SJSA1 (cell line): Measurements from ENCODE around the gene ANO10. TPM values are rescaled to one million over a fixed set of nuclear protein-coding genes. Genes with fewer than 3 reads are reported as not detected.
"Not testable (repeated sequence)": the region's sequence is repeated elsewhere in the genome, so short reads cannot be mapped to it uniquely, and the experiment has no call there.

Experiments used
- DNase-seq, 2 experiments: peaks; one replicate each; pipeline ENCODE4 v3.0.0-alpha.2; 2015 to 2020; ENCODE audit warnings: low spot score in 2 of 2, low read depth in 1 of 2
- H3K27ac ChIP-seq: fragments of 250-450 bp; sonication (Bioruptor Pico); 2 replicates; pipeline ENCODE4 v1.5.1; 2020; ENCODE audit warnings: mild to moderate bottlenecking, moderate library complexity
- H3K27me3 ChIP-seq: fragments of 250-450 bp; sonication (Bioruptor Pico); replicated peaks from 2 replicates; pipeline ENCODE4 v1.5.1; 2020; ENCODE audit warnings: mild to moderate bottlenecking, moderate library complexity
- H3K36me3 ChIP-seq: fragments of 250-450 bp; sonication (Bioruptor Pico); 2 replicates; pipeline ENCODE4 v1.5.1; 2020; ENCODE audit warnings: mild to moderate bottlenecking
- H3K4me1 ChIP-seq: fragments of 250-450 bp; sonication (Bioruptor Pico); replicated peaks from 2 replicates; pipeline ENCODE4 v1.6.1; 2021; ENCODE audit warnings: mild to moderate bottlenecking
- H3K4me3 ChIP-seq: fragments of 250-450 bp; sonication (Bioruptor Pico); 2 replicates; pipeline ENCODE4 v1.5.1; 2020; ENCODE audit warnings: mild to moderate bottlenecking
- H3K9me3 ChIP-seq: fragments of 250-450 bp; sonication (Bioruptor Pico); replicated peaks from 2 replicates; pipeline ENCODE4 v1.5.1; 2020; ENCODE audit warnings: mild to moderate bottlenecking
- total RNA-seq: library from RNA; depleted of rRNA; stranded (reverse); fragments of >200 nt; shearing (Covaris generic); gene quantifications from 2 replicates; pipeline ENCODE4 v1.2.3, GENCODE V29; 2014

Gene ANO10
- total RNA-seq, 1 experiment from 2014 or later = 16.3 TPM

DNA sequence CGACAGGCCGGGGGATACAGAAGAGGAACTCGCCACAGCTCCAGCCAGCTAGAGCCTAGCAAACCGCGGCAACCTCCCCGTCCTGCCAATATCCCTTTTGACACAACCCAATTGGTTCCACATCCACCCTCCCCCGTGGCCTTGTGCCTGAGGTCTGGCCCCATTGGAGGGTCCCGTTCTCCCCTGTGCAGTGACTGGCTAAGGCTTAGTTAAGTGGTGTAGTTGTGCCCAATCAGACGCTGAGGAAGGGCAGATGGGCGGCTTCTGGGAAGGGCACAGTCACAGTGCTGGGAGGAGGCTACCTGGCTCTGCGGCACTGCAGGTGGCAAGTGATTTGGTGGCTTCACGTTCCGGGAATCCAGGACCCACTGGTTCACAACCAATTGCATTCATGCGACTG, 256.9 kb downstream of the ANO10 start:
- no peaks in the 10 kb centered on the region for H3K27me3 ChIP-seq
- no peaks in the 10 kb centered on the region for H3K36me3 ChIP-seq
- H3K27ac ChIP-seq = no peak overlapping the region
- no peaks in the 10 kb centered on the region for H3K9me3 ChIP-seq
- no peak overlapping the region for H3K4me3 ChIP-seq
- no peak for DNase-seq
- no peaks in the 10 kb centered on the region for H3K4me1 ChIP-seq

DNA sequence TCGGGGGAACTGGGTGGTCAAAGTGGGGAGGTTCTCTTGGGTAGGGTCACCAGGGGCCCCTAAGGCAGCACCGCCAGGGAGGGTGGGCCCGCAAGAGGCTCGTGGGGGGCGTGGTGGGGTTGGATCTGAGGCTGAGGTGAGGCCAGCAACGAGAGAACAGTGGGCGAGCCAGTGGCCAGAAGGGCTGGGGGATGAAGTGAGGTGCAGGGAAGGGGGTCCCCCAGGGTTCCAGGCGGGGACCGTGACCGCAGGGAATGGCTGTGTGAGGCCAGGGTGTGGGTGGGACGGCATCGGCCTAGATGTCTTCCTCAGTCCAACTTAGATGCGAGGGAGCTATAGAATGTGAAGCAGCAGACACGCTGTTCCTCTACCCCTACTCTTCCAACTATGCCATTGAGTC, 257.3 kb downstream of the ANO10 start:
- Histone ChIP-seq H3K4me1 (no peaks in the 10 kb centered on the region), H3K4me3 (no peak overlapping the region), H3K36me3 (no peaks in the 10 kb centered on the region), H3K27me3 (no peaks in the 10 kb centered on the region), H3K9me3 (no peaks in the 10 kb centered on the region), H3K27ac (no peak overlapping the region)
- no peak for DNase-seq

DNA sequence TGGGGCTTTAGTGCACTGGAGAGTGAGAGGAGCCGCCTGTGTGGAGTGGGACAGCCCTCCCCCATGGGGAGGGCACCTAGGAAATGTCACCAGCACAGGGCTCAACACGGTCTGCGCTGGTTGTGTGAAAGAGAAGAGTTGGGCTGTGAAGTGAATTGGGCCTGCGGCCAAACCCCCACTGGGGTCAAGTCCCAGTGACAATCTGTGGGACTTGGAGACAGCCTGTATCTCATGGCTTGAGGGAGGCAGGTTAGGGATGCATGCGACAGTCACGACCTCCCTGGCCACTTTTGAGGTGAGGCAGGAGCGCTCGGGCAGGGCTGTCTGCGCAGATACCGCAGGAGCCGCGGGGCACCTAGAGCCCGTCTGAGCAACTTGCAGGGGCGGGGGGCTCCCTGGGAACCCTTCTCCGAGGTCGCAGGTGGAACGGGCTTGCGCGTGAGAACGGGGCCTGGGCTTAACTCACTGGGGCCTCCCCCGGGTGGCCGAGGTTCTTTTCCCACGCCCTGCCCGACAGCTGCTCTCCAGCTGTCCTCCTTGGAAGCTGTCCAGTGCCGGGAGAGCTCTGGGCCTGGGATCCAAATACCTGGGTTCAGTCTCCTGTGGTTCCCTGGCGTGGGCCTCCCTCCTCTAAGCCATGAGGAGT, 258.1 kb downstream of the ANO10 start:
- DNase-seq = no peak
- Histone ChIP-seq H3K27me3 (no peaks in the 10 kb centered on the region), H3K4me3 (no peak overlapping the region), H3K27ac (no peak overlapping the region), H3K36me3 (no peaks in the 10 kb centered on the region), H3K4me1 (no peaks in the 10 kb centered on the region), H3K9me3 (no peaks in the 10 kb centered on the region)

DNA sequence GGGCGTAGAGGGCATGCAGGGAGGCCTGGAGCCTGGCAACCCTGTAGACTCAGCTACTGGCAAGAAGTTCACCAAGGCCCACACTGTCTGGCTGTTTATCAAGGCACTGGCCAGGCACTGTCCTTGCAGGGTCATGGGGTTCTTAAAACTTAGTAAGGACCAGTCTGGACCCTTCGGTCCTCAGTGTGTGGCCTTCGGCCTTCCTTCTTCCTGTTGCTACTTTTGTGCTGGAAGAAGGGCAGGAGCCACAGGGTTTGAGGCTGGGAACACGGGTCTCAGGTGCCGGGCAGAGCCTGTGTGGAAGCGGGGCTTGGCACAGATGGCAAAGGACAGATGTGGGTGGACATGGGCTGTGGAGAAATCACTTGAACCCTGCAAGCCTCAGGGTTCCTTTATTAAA, 258.9 kb downstream of the ANO10 start:
- no peak for DNase-seq
- no peaks in the 10 kb centered on the region for H3K27me3 ChIP-seq
- no peaks in the 10 kb centered on the region for H3K9me3 ChIP-seq
- no peak overlapping the region for H3K27ac ChIP-seq
- no peak overlapping the region for H3K4me3 ChIP-seq
- no peaks in the 10 kb centered on the region for H3K4me1 ChIP-seq
- no peaks in the 10 kb centered on the region for H3K36me3 ChIP-seq

DNA sequence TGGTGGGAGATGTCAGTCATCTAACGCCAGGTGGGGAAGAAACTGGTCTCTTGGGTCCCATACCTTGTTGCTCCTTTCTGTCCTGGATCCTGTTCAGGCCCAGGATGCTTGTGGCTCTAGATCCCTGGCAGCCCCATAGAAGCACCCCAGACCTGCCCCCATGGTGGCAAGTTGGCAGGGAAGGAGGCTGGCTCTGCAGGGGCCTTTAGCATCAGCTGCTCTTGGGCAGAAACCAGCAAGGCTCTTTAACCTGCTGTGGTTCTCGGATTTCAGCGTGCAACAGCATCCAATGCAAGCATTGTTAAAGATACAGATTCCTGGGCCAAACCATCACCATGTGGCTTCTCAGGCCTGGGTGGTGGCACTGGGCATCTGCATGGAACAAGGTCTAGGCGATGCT, 259.6 kb downstream of the ANO10 start:
- Histone ChIP-seq H3K9me3 (no peaks in the 10 kb centered on the region), H3K27me3 (no peaks in the 10 kb centered on the region), H3K27ac (no peak overlapping the region), H3K4me1 (no peaks in the 10 kb centered on the region), H3K36me3 (no peaks in the 10 kb centered on the region), H3K4me3 (no peak overlapping the region)
- DNase-seq = no peak

DNA sequence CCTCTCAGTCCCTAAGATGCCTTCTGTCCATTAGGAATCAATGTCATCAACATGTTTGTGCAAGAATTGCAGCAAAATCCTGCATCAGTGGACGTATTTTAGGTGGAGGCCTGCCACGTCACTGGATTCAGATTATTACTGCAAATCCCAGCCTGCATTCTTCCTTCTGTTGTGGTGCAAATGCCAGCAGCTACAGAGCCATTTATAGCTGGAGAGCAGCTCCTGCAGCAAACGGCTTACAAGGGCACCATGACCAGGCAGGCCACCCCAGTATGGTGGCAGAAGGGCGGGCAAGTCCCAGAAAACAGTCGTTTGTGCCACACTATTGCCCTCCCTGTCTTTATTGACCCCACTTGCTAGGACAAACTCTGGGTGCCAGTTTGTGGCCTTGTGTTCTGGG, 260.7 kb downstream of the ANO10 start:
- Histone ChIP-seq H3K27me3 (no peaks in the 10 kb centered on the region), H3K9me3 (no peaks in the 10 kb centered on the region; the same call in 1 of the 2 replicates)
- no peak for DNase-seq

DNA sequence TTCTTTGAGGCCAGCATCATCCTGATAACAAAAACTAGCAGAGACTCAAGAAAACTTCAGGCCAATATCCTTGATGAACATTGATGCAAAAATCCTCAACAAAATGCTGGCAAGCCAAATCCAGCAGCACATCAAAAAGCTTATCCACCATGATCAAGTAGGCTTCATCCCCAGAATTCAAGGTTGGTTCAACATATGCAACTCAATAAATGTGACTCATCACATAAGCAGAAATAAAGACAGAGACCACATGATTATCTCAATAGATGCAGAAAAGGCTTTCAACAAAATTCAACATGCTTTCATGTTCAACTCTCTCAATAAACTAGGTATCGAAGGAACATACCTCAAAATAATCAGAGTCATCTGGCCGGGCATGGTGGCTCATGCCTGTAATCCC, 265.8 kb downstream of the ANO10 start:
- H3K4me1 ChIP-seq, H3K9me3 ChIP-seq, DNase-seq, H3K36me3 ChIP-seq, H3K27me3 ChIP-seq, H3K4me3 ChIP-seq, H3K27ac ChIP-seq: not testable (repeated sequence)

More for the DNA sequence above, 260.7 kb downstream of the ANO10 start:
- Histone ChIP-seq H3K4me1 (no peaks in the 10 kb centered on the region), H3K4me3 (no peak overlapping the region), H3K36me3 (no peaks in the 10 kb centered on the region), H3K27ac (no peak overlapping the region)

DNA sequence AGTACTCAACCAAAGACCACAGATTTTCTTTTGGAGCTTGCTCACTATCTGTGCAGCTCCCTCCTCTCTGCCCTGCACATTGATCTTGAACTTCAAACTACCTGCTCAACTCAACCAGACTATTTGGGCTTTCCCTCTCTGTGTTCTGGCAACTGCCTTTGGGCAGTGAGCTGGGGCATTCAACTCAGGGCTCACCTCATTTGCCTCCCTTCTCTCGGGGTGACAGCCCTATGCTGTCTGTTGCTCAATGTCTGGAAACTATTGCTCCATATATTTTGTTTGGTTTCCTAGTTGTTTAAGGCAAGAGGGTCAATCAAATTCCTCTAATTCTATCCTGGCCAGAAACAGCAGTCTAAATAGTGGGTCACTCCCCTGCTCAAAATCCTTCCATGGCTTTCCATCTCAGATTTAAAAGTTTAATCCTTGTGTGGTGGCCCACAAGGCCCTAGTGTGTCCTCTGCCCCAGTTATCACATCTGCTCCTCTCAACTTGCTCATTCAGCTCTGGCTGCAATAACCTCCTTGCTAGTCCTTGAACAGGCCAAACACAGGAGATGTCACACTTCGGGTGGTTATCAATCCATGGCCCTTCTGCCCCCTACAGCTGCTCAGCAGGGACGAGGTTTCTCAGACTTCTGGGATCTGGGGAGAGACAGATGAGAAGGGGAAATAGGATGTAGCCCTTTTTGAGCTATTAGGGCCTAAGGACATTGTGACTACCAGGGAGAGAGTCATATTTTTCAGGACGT, 267.7 kb downstream of the ANO10 start:
- Histone ChIP-seq H3K9me3 (peaks cover 3% of the 10 kb centered on the region), H3K36me3 (peaks cover 12% of the 10 kb centered on the region), H3K4me1 (no peaks in the 10 kb centered on the region), H3K27me3 (no peaks in the 10 kb centered on the region), H3K4me3 (no peak overlapping the region), H3K27ac (no peak overlapping the region)
- no peak for DNase-seq

DNA sequence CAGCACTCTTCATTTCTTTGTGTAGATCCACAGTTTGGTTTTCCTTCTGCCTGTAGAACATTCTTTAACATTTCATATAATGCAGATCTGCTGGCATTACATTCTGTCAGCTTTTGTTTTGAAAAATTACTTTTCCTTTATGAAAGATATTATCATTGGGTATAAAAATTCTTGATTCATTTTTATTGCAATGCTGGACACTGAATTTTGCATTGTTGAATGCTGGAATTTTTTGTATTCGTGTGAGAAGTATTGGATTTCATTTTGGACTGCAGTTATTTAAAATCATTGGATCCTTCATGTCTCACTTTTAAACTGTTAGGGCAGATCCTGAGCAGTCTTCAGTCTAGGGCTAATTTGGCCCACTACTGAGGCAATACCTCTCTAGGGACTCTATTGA, 268.4 kb downstream of the ANO10 start:
- Histone ChIP-seq H3K36me3 (peaks cover 19% of the 10 kb centered on the region), H3K27ac (no peak overlapping the region), H3K4me3 (no peak overlapping the region), H3K4me1 (no peaks in the 10 kb centered on the region), H3K27me3 (no peaks in the 10 kb centered on the region), H3K9me3 (peaks cover 3% of the 10 kb centered on the region)
- DNase-seq = no peak

DNA sequence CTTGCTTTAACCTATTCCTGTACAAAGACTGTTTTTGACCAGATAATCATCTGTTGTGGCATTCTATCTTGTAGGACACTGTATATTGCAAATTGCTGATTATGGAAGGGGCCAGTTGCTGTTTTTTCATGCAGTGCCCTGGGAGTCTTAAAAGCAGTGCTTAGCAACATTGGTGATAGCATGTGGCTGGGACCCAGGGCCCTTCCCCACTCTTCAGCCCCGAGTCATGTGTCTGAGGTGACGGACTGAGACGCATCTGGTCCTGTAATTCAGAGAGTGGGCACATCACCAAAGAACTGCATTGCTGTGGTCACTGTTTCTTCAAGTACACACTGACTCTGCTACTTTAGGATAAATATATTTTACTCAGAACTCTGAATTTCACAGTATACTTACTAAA, 272.1 kb downstream of the ANO10 start:
- Histone ChIP-seq H3K9me3 (peaks cover 3% of the 10 kb centered on the region; the same call in 1 of the 2 replicates), H3K4me1 (no peaks in the 10 kb centered on the region), H3K27ac (no peak overlapping the region), H3K4me3 (no peak overlapping the region), H3K27me3 (no peaks in the 10 kb centered on the region), H3K36me3 (peaks cover 35% of the 10 kb centered on the region)
- no peak for DNase-seq

DNA sequence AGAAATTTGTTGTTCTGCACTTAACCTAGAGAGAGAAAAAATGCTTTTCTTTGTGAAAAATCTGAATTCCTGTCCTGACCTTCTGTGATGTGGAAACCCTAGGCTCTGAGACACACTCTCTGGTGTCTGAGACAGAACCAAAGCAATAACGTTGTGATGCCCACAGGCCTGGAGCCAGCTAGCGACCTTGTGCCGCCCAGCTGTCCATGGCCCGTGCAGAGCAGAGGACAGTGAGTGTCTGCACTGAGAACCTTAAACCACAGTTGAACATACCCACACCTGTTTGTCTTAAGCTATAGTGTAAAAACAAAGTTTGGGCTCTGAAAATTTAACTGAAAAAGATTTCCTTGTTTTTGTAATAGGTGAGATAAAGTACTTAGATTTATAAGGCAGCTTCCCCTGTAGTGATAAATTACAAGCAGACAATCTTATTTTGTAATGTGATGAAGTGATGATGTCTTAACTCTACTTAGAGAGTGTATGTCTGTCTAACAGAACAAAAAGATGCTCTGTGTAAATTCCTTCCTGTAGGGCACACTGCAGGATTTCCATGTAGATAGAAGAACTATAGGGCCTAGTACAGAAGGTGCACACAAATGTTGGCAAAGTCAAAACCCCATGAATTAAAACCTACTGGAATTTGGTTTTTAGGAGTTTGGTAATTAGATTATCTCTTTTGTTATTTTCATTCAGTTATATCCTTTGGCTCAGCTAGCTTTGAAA, 272.8 kb downstream of the ANO10 start:
- DNase-seq = no peak
- H3K27ac ChIP-seq = no peak overlapping the region
- peaks cover 35% of the 10 kb centered on the region for H3K36me3 ChIP-seq
- H3K9me3 ChIP-seq = peaks cover 3% of the 10 kb centered on the region; the same call in 1 of the 2 replicates
- H3K4me3 ChIP-seq = no peak overlapping the region
- H3K27me3 ChIP-seq = no peaks in the 10 kb centered on the region
- H3K4me1 ChIP-seq = no peaks in the 10 kb centered on the region

DNA sequence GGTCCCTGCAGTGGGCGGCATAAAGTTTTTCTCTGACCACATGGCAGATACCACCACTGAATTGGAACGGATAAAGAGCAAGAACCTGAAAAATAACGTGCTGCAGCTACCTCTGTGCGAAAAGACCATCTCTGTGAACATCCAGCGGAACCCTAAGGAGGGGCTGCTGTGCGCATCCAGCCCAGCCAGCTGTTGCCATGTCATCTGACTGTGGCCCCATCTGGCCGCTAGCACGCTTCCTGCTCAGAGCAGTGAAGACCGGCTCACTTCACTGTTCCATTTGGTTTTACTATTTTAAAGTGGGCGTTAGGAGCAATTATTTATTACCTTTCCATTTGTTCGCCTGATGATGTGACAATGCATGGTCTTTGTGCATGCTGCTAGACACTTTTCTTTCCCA, 273.5 kb downstream of the ANO10 start:
- Histone ChIP-seq H3K9me3 (no peaks in the 10 kb centered on the region; the same call in 1 of the 2 replicates), H3K27me3 (no peaks in the 10 kb centered on the region), H3K4me1 (no peaks in the 10 kb centered on the region), H3K4me3 (no peak overlapping the region), H3K36me3 (peaks cover 41% of the 10 kb centered on the region), H3K27ac (no peak overlapping the region)
- no peak for DNase-seq

DNA sequence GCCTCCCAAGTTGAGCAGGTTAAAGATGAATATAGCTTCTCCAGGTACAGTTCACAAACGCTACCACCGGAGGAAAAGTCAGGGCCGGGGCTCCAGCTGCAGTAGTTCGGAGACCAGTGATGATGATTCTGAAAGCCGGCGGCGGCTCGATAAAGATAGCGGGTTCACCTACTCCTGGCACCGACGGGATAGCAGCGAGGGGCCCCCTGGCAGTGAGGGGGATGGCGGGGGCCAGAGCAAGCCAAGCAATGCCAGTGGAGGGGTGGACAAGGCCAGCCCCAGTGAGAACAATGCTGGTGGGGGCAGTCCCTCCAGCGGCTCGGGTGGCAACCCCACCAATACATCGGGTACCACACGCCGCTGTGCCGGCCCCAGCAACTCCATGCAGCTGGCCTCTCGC, 274.0 kb downstream of the ANO10 start:
- Histone ChIP-seq H3K9me3 (no peaks in the 10 kb centered on the region; the same call in 1 of the 2 replicates), H3K4me3 (no peak overlapping the region), H3K27ac (no peak overlapping the region), H3K36me3 (peaks cover 43% of the 10 kb centered on the region), H3K27me3 (no peaks in the 10 kb centered on the region), H3K4me1 (no peaks in the 10 kb centered on the region)
- no peak for DNase-seq
